Body of pancreas (tissue), 4 donors: Measurements from ENCODE around the gene SCNN1A. TPM values are rescaled to one million over a fixed set of nuclear protein-coding genes. Genes with fewer than 3 reads are reported as not detected.

Experiments used
- ATAC-seq: fragments of 150-250 bp; one replicate; pipeline ENCODE4 v1.9.1; 2016
- DNase-seq, 4 donors: peaks; one replicate each; pipeline ENCODE4 v3.0.0-alpha.2; 2019
- H3K27ac ChIP-seq, 4 donors: fragments of 200-600 bp; sonication (generic); 1 replicate in 3 of 4; 2 replicates in 1 of 4; pipeline versions ENCODE4 v1.5.1 to v1.6.1; 2016 to 2019; ENCODE audit warnings: mild to moderate bottlenecking in 1 of 4, mixed read lengths in 1 of 4, moderate library complexity in 1 of 4
- H3K27me3 ChIP-seq, 2 donors: fragments of 200-600 bp; sonication (generic); one replicate each; pipeline ENCODE4 v1.6.0; 2016; ENCODE audit warnings: mild to moderate bottlenecking in 1 of 2
- H3K36me3 ChIP-seq, 2 donors: fragments of 200-600 bp; sonication (generic); replicated peaks in 1 of 2; 2 replicates each; pipeline ENCODE4 v1.5.1; 2016; ENCODE audit warnings: low read depth in 2 of 2; ENCODE audit not compliant: insufficient read depth in 1 of 2
- H3K4me1 ChIP-seq: fragments of 200-600 bp; sonication (generic); one replicate; pipeline ENCODE4 v1.6.0; 2016
- H3K4me3 ChIP-seq, 2 donors: fragments of 200-600 bp; sonication (generic); 1 replicate in 1 of 2; 2 replicates in 1 of 2; pipeline ENCODE4 v1.5.1; 2016 to 2019
- H3K9me3 ChIP-seq, 3 donors: fragments of 200-600 bp; sonication (generic); 1 replicate in 2 of 3; 2 replicates in 1 of 3; pipeline ENCODE4 v1.5.1; 2016
- POLR2A ChIP-seq, 3 donors: fragments of 450-650 bp; IDR thresholded peaks; one replicate each; pipeline ENCODE4 v1.6.1; 2016; ENCODE audit warnings: antibody characterized with exemption in 3 of 3, mild to moderate bottlenecking in 2 of 3
- WGBS, 2 donors: methylation state at CpG; one replicate each; pipeline ENCODE4 v1.1.5; 2017; 5-methylcytosine and 5-hydroxymethylcytosine counted together
- intact Hi-C: fragments of 100-400 bp; cut with DNase I; formaldehyde crosslinking; loops from one replicate; pipeline ENCODE4 v1.15.1; 2023
- total RNA-seq, 2 donors: library from RNA; depleted of rRNA; stranded (reverse); fragments of >200 nt; gene quantifications; one replicate each; pipeline ENCODE4 v1.1.0, GENCODE V29; 2016
- TF ChIP-seq, protein P1 (sequence below), 7 experiments: fragments of 450-650 bp in 4 of 7; fragments of 200-600 bp in 3 of 7; sonication (generic) in 3 of 7; IDR thresholded peaks; one replicate each; pipeline ENCODE4 v1.5.1; 2016 to 2019; ENCODE audit warnings: antibody characterized with exemption in 7 of 7

SCNN1A gene
- total RNA-seq, 2 donors from 2014 or later: 62.5 to 112 TPM

DNA sequence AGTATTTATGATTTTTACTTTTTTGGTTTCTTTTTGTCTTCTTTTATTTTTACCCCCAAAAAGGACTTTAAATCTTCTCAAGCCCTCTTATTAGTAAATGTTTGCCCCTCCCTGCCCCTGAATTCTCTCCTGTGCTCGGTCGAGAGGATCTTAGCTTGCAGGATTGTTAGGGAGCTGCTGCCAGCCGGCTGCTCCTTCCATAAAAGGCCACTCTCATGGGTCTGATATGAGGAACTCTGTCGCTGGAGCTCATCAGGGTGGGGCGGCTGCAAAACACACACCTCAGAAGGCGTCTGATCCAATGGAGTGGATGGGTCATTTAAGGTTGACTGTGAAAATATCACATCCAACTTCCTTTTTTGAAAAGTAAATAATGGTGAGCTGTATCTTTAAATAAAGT, 17.1 kb upstream of the SCNN1A start:
- H3K4me1 ChIP-seq: peaks cover 15% of the 10 kb centered on the region
- no peaks in the 10 kb centered on the region for H3K9me3 ChIP-seq
- DNase-seq: peak in 2 of 4 donors; percentile 52 to 70
- TF ChIP-seq, protein P1, sequence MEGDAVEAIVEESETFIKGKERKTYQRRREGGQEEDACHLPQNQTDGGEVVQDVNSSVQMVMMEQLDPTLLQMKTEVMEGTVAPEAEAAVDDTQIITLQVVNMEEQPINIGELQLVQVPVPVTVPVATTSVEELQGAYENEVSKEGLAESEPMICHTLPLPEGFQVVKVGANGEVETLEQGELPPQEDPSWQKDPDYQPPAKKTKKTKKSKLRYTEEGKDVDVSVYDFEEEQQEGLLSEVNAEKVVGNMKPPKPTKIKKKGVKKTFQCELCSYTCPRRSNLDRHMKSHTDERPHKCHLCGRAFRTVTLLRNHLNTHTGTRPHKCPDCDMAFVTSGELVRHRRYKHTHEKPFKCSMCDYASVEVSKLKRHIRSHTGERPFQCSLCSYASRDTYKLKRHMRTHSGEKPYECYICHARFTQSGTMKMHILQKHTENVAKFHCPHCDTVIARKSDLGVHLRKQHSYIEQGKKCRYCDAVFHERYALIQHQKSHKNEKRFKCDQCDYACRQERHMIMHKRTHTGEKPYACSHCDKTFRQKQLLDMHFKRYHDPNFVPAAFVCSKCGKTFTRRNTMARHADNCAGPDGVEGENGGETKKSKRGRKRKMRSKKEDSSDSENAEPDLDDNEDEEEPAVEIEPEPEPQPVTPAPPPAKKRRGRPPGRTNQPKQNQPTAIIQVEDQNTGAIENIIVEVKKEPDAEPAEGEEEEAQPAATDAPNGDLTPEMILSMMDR (IDR thresholded peaks at IDR 0.05): no peak
- peak in 2 of 3 donors; percentile 27 to 41 for TF ChIP-seq POLR2A (IDR thresholded peaks at IDR 0.05)
- no peak overlapping the region for H3K4me3 ChIP-seq
- H3K27me3 ChIP-seq: no peaks in the 10 kb centered on the region
- 22 to 33% methylated on average over 6 of the region's 6 CpGs for WGBS, 2 donors
- ATAC-seq: peak; percentile 78
- peak overlapping the region in 3 of 4 donors; percentile 48 to 71 (median 63) for H3K27ac ChIP-seq
- peaks cover 1 to 8% of the 10 kb centered on the region in 2 donors for H3K36me3 ChIP-seq
- intact Hi-C loops: no loop called here

GRCh38 chr12:6391013-6391412, 15.7 kb upstream of the SCNN1A start:
- no peaks in the 10 kb centered on the region for H3K27me3 ChIP-seq
- no peak overlapping the region for H3K4me3 ChIP-seq
- DNase-seq: no peak
- no peaks in the 10 kb centered on the region for H3K9me3 ChIP-seq
- intact Hi-C loops: no loop called here
- peak overlapping the region in 1 of 4 donors; percentile 1 for H3K27ac ChIP-seq
- 87 to 93% methylated on average over 7 to 16 of the region's 17 CpGs for WGBS, 2 donors
- H3K36me3 ChIP-seq: peaks cover 10 to 16% of the 10 kb centered on the region in 2 donors
- TF ChIP-seq, protein P1 (IDR thresholded peaks at IDR 0.05): no peak
- no peak for TF ChIP-seq POLR2A (IDR thresholded peaks at IDR 0.05)
- H3K4me1 ChIP-seq: peaks cover 30% of the 10 kb centered on the region
- ATAC-seq: no peak

GRCh38 chr12:6390084-6390799, 14.9 kb upstream of the SCNN1A start:
- Histone ChIP-seq H3K27ac (no peak overlapping the region), H3K36me3 (peaks cover 10 to 16% of the 10 kb centered on the region in 2 donors), H3K4me1 (peaks cover 38% of the 10 kb centered on the region), H3K27me3 (no peaks in the 10 kb centered on the region), H3K4me3 (no peak overlapping the region), H3K9me3 (no peaks in the 10 kb centered on the region)
- intact Hi-C loops: no loop called here
- WGBS, 2 donors: 85 to 88% methylated on average over 15 of the region's 15 CpGs
- no peak for ATAC-seq
- TF ChIP-seq, protein P1 (IDR thresholded peaks at IDR 0.05): no peak
- TF ChIP-seq POLR2A (IDR thresholded peaks at IDR 0.05): no peak
- no peak for DNase-seq

- Histone ChIP-seq H3K4me1 (peaks cover 56% of the 10 kb centered on the region), H3K27ac (no peak overlapping the region), H3K9me3 (no peaks in the 10 kb centered on the region), H3K36me3 (peaks cover 10 to 16% of the 10 kb centered on the region in 2 donors), H3K27me3 (no peaks in the 10 kb centered on the region), H3K4me3 (no peak overlapping the region)
- ATAC-seq (no peak), DNase-seq (no peak)
- intact Hi-C loops: no loop called here
- 90 to 97% methylated on average over 7 of the region's 7 CpGs for WGBS, 2 donors
- no peak for TF ChIP-seq POLR2A (IDR thresholded peaks at IDR 0.05)
- TF ChIP-seq, protein P1 (IDR thresholded peaks at IDR 0.05): no peak
These were observed 12.2 kb upstream of the SCNN1A start for GRCh38 chr12:6387541-6387940.

- ATAC-seq (no peak), DNase-seq (no peak)
- Histone ChIP-seq H3K36me3 (peaks cover 10 to 16% of the 10 kb centered on the region in 2 donors), H3K9me3 (no peaks in the 10 kb centered on the region), H3K4me1 (peaks cover 46% of the 10 kb centered on the region), H3K4me3 (no peak overlapping the region), H3K27me3 (no peaks in the 10 kb centered on the region), H3K27ac (no peak overlapping the region)
- WGBS, 2 donors: 18 to 24% methylated on average over 1 of the region's 1 CpG
- intact Hi-C loops: no loop called here
- TF ChIP-seq POLR2A (IDR thresholded peaks at IDR 0.05): no peak
- TF ChIP-seq, protein P1 (IDR thresholded peaks at IDR 0.05): no peak
These were observed 11.1 kb upstream of the SCNN1A start for GRCh38 chr12:6386491-6386890.
